ENCODE measurements around the gene SUSD1. TPM values are rescaled to one million over a fixed set of nuclear protein-coding genes. Genes with fewer than 3 reads are reported as not detected.

The SUSD1 gene
- total and polyA plus RNA-seq, 9 of the 15 experiments (the other 6 are each of a cell fraction or from before 2014, with no cell fraction given), result 10.9 to 44.4 (median 36.1) TPM

GRCh38 chr9:112112519-112112918 lies 62.6 kb downstream of the SUSD1 start (continued):
- no peak for TF ChIP-seq CHD7 (IDR thresholded peaks at IDR 0.05; ENCODE audit: low read depth, low read length)
- no peak for TF ChIP-seq ETV6 (IDR thresholded peaks at IDR 0.05; ENCODE audit: borderline replicate concordance in 1 of 2, low read depth in 2 of 2, low read length in 1 of 2)
- no peak for TF ChIP-seq ETV6 (CRISPR knock-in tag; IDR thresholded peaks at IDR 0.05; ENCODE audit: borderline replicate concordance)
- no peak for TF ChIP-seq ZBTB34 (CRISPR knock-in tag; IDR thresholded peaks at IDR 0.05)
- no peak for TF ChIP-seq ZNF764 (CRISPR knock-in tag; IDR thresholded peaks at IDR 0.05; ENCODE audit: low read depth)
- no peak for TF ChIP-seq NR2C1 (IDR thresholded peaks at IDR 0.05)
- no peak for TF ChIP-seq NR2C1 (tag; IDR thresholded peaks at IDR 0.05)
- no peak for TF ChIP-seq SAP30 (IDR thresholded peaks at IDR 0.05; ENCODE audit: borderline replicate concordance, insufficient read depth, low read depth, low read length, poor library complexity, severe bottlenecking)
- TF ChIP-seq YY1 (IDR thresholded peaks at IDR 0.05; ENCODE audit: borderline replicate concordance in 1 of 3, control insufficient read depth in 1 of 3, extremely low read depth in 1 of 3, insufficient read depth in 3 of 3, insufficient read length in 1 of 3, insufficient replicate concordance in 2 of 3, low read depth in 1 of 3, low read length in 2 of 3), result no peak

Measured in K562 (cell line).